NCI-H2227 treated with DMSO at 0.1 percent for 48 hours (cell line): Measurements from ENCODE around the gene KATNB1.
A peak's percentile ranks its signal among the peaks of the same experiment; 100 is the strongest.

Source experiments
- DNase-seq: peaks from one replicate; lab custom pipeline; 2025; lab: John Stamatoyannopoulos, UW

KATNB1 gene

GRCh38 chr16:57735755-57736418 lies at the start of gene KATNB1:
TSS of gene KATNB1 (plus strand) at chr16:57735770. CDS start at chr16:57737244, 1,474 bp downstream.
- DNase-seq: no peak

- no peak for DNase-seq
Observed at GRCh38 chr16:57686577-57686976, 49.0 kb upstream of the KATNB1 start.

- no peak for DNase-seq
Observed at GRCh38 chr16:57687363-57687929, 48.1 kb upstream of the KATNB1 start.

GRCh38 chr16:57688487-57688986 lies 47.0 kb upstream of the KATNB1 start:
- no peak for DNase-seq

GRCh38 chr16:57688987-57689761 lies 46.4 kb upstream of the KATNB1 start:
- DNase-seq: no peak

- DNase-seq: no peak
Observed at GRCh38 chr16:57689762-57690558, 45.6 kb upstream of the KATNB1 start.

- DNase-seq: no peak
Observed at GRCh38 chr16:57690782-57691471, 44.6 kb upstream of the KATNB1 start.

- DNase-seq: no peak
Observed at GRCh38 chr16:57692636-57693035, 42.9 kb upstream of the KATNB1 start.

- DNase-seq: no peak
Observed at GRCh38 chr16:57693550-57693949, 42.0 kb upstream of the KATNB1 start.

GRCh38 chr16:57694231-57694724 lies 41.3 kb upstream of the KATNB1 start:
- DNase-seq: no peak

GRCh38 chr16:57694725-57695679 lies 40.6 kb upstream of the KATNB1 start, which contains the start of gene DRC7:
TSS of gene DRC7 (plus strand) at chr16:57694806. CDS start at chr16:57697950, 3,144 bp downstream.
- DNase-seq: peak; percentile 29

GRCh38 chr16:57695680-57696069 lies 39.9 kb upstream of the KATNB1 start:
- no peak for DNase-seq

GRCh38 chr16:57696240-57696639 lies 39.3 kb upstream of the KATNB1 start:
- DNase-seq: no peak

- no peak for DNase-seq
Observed at GRCh38 chr16:57697896-57698537, 37.6 kb upstream of the KATNB1 start.

GRCh38 chr16:57698812-57699405 lies 36.7 kb upstream of the KATNB1 start:
- no peak for DNase-seq

GRCh38 chr16:57699481-57699880 lies 36.1 kb upstream of the KATNB1 start:
- DNase-seq: no peak

- DNase-seq: no peak
Observed at GRCh38 chr16:57699899-57700298, 35.7 kb upstream of the KATNB1 start.

GRCh38 chr16:57700781-57701551 lies 34.6 kb upstream of the KATNB1 start:
- DNase-seq: no peak
